AG04450 (cell line): ENCODE results near the gene TBX5. TPM values are rescaled to one million over a fixed set of nuclear protein-coding genes. Genes with fewer than 3 reads are reported as not detected.
A peak's percentile ranks its signal among the peaks of the same experiment; 100 is the strongest.

Experiments used
- CTCF ChIA-PET: fragments of 300-600, 350-600 bp; formaldehyde crosslinking; extraction: SDS; loops from one replicate; lab custom pipeline; 2022; ENCODE audit warnings: antibody characterized with exemption, inconsistent platforms; lab: Charles Lee
- POLR2A ChIA-PET: fragments of 350-600 bp; formaldehyde crosslinking; extraction: SDS; loops from one replicate; lab custom pipeline; 2021; ENCODE audit warnings: antibody characterized with exemption, inconsistent platforms; lab: Yijun Ruan, JAX
- DNase-seq: peaks from one replicate; pipeline ENCODE4 v3.0.0-alpha.2; 2011; ENCODE audit warnings: low read depth, low spot score
- H3K27ac ChIP-seq: one replicate; pipeline ENCODE4 v1.5.1; 2012; ENCODE audit warnings: low read depth, low read length, control low read depth
- H3K27me3 ChIP-seq: one replicate; pipeline ENCODE4 v1.6.0; 2012; ENCODE audit warnings: low read length; ENCODE audit not compliant: control insufficient read depth, insufficient read depth
- H3K4me3 ChIP-seq: 2 replicates; pipeline ENCODE4 v1.5.1; 2011; ENCODE audit warnings: mild to moderate bottlenecking, low read depth, low read length, control low read depth
- H3K9me3 ChIP-seq: 2 replicates; pipeline ENCODE4 v1.5.1; 2012; ENCODE audit warnings: low read length; ENCODE audit not compliant: control insufficient read depth, insufficient read depth
- polyA plus RNA-seq: library from polyadenylated mRNA; depleted of rRNA; stranded (reverse); fragments of >200 nt; gene quantifications from 2 replicates; pipeline ENCODE4 v1.2.3, GENCODE V29; 2011
- TF ChIP-seq, protein P1 (sequence below): IDR thresholded peaks from 2 replicates; pipeline ENCODE4 v1.5.1; 2011; ENCODE audit warnings: low read depth, low read length, control low read depth, inconsistent platforms

TBX5 gene
- polyA plus RNA-seq, 1 experiment: 16.8 TPM

DNA sequence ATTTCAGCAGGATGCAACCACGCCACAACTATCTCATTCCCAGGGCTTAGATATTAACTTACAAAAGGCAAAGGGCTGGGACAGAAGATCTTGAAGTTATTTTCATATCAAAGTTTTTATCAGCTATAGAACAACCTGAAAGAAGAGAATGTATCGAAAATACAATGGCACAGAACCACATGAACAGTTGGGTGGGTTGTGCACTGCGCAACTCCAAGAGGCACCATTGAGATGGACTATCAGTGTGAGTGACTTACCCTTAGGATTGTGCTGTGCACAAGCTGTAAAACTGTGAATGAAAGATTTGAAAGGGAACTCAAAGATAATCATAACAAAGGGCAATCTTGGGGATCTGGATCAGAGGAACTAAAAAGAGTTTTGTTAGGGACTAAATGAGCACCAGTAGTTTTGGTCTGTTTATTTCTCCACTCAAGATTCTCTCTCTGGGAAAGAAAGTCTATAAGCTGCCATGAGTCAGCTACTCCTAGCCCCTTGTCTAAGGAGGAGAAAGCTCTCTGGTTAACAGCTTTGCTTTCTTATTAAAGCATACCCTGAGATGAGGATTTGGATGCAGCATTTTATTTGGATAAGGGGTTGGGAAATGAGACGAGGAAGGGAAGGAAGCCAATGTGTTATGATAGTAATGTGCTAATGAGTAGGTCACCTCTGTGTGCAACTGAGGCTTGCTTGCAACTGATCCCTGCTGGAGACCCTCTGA is 62.2 kb downstream of the TBX5 start:
- no peak overlapping the region for H3K27ac ChIP-seq
- no peak overlapping the region for H3K4me3 ChIP-seq
- CTCF ChIA-PET: interaction anchor here (0.9 to 1.1 kb wide), 2 partner anchors 165 to 178 kb away, joined by 3 to 4 read pairs; no protein-coding TSS in a partner anchor
- POLR2A ChIA-PET: no interaction called here
- DNase-seq: no peak
- H3K9me3 ChIP-seq: no peaks in the 10 kb centered on the region
- H3K27me3 ChIP-seq: no peaks in the 10 kb centered on the region
- TF ChIP-seq, protein P1, sequence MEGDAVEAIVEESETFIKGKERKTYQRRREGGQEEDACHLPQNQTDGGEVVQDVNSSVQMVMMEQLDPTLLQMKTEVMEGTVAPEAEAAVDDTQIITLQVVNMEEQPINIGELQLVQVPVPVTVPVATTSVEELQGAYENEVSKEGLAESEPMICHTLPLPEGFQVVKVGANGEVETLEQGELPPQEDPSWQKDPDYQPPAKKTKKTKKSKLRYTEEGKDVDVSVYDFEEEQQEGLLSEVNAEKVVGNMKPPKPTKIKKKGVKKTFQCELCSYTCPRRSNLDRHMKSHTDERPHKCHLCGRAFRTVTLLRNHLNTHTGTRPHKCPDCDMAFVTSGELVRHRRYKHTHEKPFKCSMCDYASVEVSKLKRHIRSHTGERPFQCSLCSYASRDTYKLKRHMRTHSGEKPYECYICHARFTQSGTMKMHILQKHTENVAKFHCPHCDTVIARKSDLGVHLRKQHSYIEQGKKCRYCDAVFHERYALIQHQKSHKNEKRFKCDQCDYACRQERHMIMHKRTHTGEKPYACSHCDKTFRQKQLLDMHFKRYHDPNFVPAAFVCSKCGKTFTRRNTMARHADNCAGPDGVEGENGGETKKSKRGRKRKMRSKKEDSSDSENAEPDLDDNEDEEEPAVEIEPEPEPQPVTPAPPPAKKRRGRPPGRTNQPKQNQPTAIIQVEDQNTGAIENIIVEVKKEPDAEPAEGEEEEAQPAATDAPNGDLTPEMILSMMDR: no peak

DNA sequence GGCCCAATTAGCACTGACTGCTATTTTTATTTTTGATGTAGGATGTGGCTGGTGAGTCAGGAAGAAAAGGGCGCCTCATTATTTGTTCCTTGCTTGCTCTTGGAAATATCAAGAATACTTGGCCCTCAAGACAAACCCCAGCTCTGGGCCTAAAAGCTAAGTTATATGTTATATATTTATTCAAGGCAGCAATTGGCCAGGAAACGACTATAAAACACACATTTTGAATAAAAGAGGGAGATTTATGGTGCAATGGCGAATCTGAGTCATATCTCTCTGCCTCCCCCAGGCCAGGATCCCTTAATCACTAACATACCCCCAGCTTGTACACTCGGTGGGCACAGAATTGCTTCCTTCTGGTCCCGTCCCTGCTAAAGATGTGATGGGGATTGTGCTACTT is 63.3 kb downstream of the TBX5 start:
- no peak for DNase-seq
- Histone ChIP-seq H3K27ac (no peak overlapping the region), H3K9me3 (no peaks in the 10 kb centered on the region), H3K4me3 (no peak overlapping the region), H3K27me3 (no peaks in the 10 kb centered on the region)
- ChIA-PET POLR2A (no interaction called here), CTCF (interaction anchor here (0.9 to 1.3 kb wide), 3 partner anchors 21 to 176 kb away, joined by 3 to 4 read pairs (median 3); no protein-coding TSS in a partner anchor)
- TF ChIP-seq, protein P1: no peak

DNA sequence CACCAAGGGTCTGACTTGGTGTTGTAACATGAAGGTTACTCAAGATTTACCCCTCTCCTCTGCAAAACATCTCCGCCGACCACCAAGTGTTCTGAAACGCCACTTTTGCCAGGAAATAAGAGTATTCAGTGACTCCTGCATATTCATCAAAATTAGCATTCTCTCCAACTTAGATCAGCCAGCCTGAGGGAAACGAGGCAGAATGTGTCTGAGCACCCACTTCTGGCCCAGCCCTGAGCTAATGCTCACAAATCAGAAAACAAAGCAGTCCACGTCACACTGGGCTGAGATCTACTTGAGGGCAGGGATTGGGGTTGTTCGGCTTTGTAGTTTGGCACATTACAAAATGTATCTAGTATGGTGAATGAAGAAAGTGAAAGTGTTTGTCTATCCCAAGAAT is 64.3 kb downstream of the TBX5 start:
- no peaks in the 10 kb centered on the region for H3K9me3 ChIP-seq
- POLR2A ChIA-PET: no interaction called here
- no peaks in the 10 kb centered on the region for H3K27me3 ChIP-seq
- no peak overlapping the region for H3K4me3 ChIP-seq
- DNase-seq: no peak
- TF ChIP-seq, protein P1: no peak
- no peak overlapping the region for H3K27ac ChIP-seq
- CTCF ChIA-PET: no interaction called here

DNA sequence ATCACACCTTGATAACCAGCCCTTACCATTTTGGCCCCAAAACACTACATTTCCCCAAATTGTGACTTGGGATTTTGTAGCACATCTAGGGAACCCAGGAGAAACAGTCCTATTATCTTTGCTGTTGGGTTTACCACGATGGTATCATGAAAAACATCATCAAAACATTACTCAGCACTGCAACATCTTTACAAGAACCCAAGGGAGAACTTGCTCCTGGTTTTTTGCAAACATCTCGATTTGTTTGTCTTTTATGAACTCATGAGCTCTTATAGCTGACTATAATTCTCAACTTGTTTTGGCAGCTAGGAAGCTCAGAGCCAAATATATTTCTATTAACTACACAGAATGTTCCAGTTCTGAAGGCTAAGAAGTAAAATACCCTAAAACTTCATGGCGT is 65.7 kb downstream of the TBX5 start:
- Histone ChIP-seq H3K27ac (no peak overlapping the region), H3K9me3 (no peaks in the 10 kb centered on the region), H3K4me3 (no peak overlapping the region), H3K27me3 (no peaks in the 10 kb centered on the region)
- no peak for DNase-seq
- CTCF ChIA-PET: no interaction called here
- TF ChIP-seq, protein P1: no peak
- POLR2A ChIA-PET: no interaction called here

DNA sequence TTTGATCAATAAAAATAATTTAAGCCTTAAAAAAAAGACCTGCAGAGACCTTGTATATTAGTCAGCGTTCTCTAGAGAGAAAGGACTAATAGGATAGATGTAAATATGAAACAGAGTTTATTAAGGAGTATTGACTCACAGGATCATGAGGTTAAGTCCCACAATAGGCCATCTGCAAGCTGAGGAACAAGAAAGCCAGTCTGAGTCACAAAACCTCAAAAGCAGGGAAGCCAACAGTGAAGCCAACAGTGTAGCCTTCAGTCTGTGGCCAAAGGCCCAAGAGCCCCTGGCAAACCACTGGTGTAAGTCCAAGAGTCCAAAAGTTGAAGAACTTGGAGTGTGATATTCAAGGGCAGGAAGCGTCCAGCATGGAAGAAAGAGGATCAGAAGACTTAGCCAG is 66.3 kb downstream of the TBX5 start:
- DNase-seq: peak; percentile 39
- Histone ChIP-seq H3K27me3 (no peaks in the 10 kb centered on the region), H3K9me3 (no peaks in the 10 kb centered on the region), H3K27ac (no peak overlapping the region), H3K4me3 (no peak overlapping the region)
- ChIA-PET CTCF (no interaction called here), POLR2A (no interaction called here)
- TF ChIP-seq, protein P1: no peak
